Thoracic aorta (tissue), 2 donors: ENCODE data around the gene HMCES. TPM values are rescaled to one million over a fixed set of nuclear protein-coding genes. Genes with fewer than 3 reads are reported as not detected.

Experiments used
- ATAC-seq: fragments of 150-250 bp; one replicate; pipeline ENCODE4 v1.8.0; 2017; ENCODE audit warnings: low read depth; ENCODE audit not compliant: insufficient number of reproducible peaks, low FRiP score
- DNase-seq: peaks from one replicate; pipeline ENCODE4 v3.0.0-alpha.2; 2020; ENCODE audit warnings: low spot score
- H3K27ac ChIP-seq, 2 donors: fragments of 200-600 bp; sonication (generic); 1 replicate in 1 of 2; 2 replicates in 1 of 2; pipeline ENCODE4 v1.5.1; 2016; ENCODE audit warnings: mild to moderate bottlenecking in 2 of 2, moderate library complexity in 2 of 2
- H3K27me3 ChIP-seq: fragments of 200-600 bp; sonication (generic); replicated peaks from 2 replicates; pipeline ENCODE4 v1.6.0; 2016; ENCODE audit warnings: mild to moderate bottlenecking; ENCODE audit not compliant: insufficient read depth
- H3K36me3 ChIP-seq: fragments of 200-600 bp; sonication (generic); one replicate; pipeline ENCODE4 v1.5.1; 2016
- H3K4me1 ChIP-seq, 2 donors: fragments of 200-600 bp; sonication (generic); 1 replicate in 1 of 2; 2 replicates in 1 of 2; pipeline versions ENCODE4 v1.5.1 to v1.6.0; 2016; ENCODE audit warnings: low read depth in 2 of 2, mild to moderate bottlenecking in 1 of 2; ENCODE audit not compliant: control insufficient read depth in 1 of 2
- H3K4me3 ChIP-seq: fragments of 200-600 bp; sonication (generic); 2 replicates; pipeline ENCODE4 v1.5.1; 2016; ENCODE audit warnings: mild to moderate bottlenecking
- H3K9me3 ChIP-seq: fragments of 200-600 bp; sonication (generic); 2 replicates; pipeline ENCODE4 v1.5.1; 2016
- total RNA-seq, 2 donors: library from RNA; depleted of rRNA; stranded (reverse); fragments of >200 nt; gene quantifications; one replicate each; pipeline versions ENCODE4 v1.1.0 to v1.2.3, GENCODE V29; 2016
- TF ChIP-seq, protein P1 (sequence below): fragments of 200-600 bp; sonication (generic); IDR thresholded peaks from one replicate; pipeline ENCODE4 v1.5.1; 2019; ENCODE audit warnings: antibody characterized with exemption

HMCES gene
- total RNA-seq, 2 donors from 2014 or later: 12.0 to 23.9 TPM

DNA sequence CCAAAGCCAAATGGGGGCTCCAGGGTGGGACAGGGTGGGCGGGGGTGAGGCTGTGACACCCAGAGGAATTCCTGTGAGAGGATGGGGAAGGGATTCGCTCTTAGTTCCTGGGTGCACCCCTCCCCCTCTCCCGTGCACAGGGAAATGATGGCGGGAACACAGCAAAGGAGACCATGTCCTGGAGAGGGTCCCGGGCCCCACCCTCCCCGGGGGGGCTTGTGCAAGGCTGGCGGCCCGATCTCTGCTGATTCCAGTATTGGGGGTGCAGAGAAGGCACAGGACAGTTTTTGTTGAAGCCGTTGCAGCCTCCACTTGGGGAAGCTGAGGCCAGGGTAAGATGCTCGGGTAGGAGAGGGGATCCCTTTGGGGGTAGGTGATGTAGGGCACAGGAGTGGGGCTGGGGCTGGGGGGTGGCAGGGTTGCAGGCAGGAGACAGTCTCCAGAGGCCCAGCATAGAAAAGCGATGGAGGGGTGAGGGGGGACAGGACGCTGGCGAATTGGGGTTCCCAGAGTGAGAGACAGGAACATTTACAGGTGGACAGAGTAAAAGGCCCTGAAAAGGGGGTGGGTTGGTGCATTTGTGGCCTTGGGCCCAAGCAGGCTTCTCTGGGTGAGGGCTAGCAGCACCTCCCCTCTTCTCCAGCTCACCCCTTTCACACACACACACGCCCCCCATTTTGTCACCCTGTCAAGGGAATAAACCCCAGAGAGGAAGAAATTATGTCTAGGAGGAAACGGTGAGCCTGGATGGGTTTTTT is 38.5 kb downstream of the HMCES start:
- no peak for DNase-seq
- no peaks in the 10 kb centered on the region for H3K27me3 ChIP-seq
- TF ChIP-seq, protein P1, sequence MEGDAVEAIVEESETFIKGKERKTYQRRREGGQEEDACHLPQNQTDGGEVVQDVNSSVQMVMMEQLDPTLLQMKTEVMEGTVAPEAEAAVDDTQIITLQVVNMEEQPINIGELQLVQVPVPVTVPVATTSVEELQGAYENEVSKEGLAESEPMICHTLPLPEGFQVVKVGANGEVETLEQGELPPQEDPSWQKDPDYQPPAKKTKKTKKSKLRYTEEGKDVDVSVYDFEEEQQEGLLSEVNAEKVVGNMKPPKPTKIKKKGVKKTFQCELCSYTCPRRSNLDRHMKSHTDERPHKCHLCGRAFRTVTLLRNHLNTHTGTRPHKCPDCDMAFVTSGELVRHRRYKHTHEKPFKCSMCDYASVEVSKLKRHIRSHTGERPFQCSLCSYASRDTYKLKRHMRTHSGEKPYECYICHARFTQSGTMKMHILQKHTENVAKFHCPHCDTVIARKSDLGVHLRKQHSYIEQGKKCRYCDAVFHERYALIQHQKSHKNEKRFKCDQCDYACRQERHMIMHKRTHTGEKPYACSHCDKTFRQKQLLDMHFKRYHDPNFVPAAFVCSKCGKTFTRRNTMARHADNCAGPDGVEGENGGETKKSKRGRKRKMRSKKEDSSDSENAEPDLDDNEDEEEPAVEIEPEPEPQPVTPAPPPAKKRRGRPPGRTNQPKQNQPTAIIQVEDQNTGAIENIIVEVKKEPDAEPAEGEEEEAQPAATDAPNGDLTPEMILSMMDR: no peak
- H3K36me3 ChIP-seq: no peaks in the 10 kb centered on the region
- H3K27ac ChIP-seq: peak overlapping the region; percentile 88 to 94
- H3K4me3 ChIP-seq: peak overlapping the region; percentile 96
- H3K4me1 ChIP-seq: peaks cover 15 to 25% of the 10 kb centered on the region in 2 donors
- H3K9me3 ChIP-seq: no peaks in the 10 kb centered on the region
- ATAC-seq: no peak

DNA sequence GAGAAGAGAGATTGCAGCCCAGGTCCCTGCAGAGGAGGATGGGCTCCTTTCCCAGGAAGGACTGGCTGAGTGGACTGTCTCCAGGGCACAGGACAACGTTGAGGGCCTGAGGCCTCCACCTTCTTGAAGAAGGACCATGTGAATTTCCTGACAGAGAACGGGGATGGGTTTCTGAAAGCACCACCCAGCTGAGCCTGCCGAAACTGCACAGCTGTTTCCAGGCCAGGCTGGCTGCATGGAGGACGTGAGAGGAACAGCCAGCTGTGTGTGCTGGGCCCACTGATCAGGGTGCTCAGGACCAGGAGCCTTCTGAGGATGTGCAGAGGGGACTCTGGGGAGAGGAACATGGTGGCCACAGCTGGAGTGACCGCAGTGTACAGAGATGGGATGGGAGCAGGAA is 39.2 kb downstream of the HMCES start:
- H3K4me1 ChIP-seq: peaks cover 15 to 25% of the 10 kb centered on the region in 2 donors
- TF ChIP-seq, protein P1: no peak
- H3K27me3 ChIP-seq: no peaks in the 10 kb centered on the region
- no peaks in the 10 kb centered on the region for H3K9me3 ChIP-seq
- no peaks in the 10 kb centered on the region for H3K36me3 ChIP-seq
- H3K27ac ChIP-seq: no peak overlapping the region
- no peak for DNase-seq
- no peak overlapping the region for H3K4me3 ChIP-seq
- ATAC-seq: no peak

DNA sequence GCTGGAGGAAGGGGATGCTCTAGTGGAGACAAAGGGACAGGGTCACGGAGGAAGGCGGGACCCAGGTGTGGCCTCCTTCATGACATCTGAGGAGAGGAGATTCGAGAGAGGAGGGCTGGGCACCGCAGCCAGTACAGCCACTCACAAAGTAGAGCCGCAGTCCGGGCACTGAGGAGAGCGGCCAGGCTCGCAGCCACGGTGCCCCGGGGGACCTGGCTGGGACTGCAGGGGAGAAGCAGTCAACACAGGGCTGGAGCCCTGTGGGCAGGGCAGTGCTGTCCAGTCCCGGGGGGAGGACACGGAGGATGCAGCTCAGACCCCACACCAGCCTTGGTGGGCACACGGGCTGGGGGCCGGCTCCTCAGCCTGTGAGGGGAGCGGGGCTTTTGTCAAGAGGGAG is 40.3 kb downstream of the HMCES start:
- TF ChIP-seq, protein P1: no peak
- H3K27ac ChIP-seq: no peak overlapping the region
- no peak for ATAC-seq
- H3K27me3 ChIP-seq: no peaks in the 10 kb centered on the region
- H3K4me3 ChIP-seq: no peak overlapping the region
- H3K9me3 ChIP-seq: no peaks in the 10 kb centered on the region
- no peaks in the 10 kb centered on the region for H3K36me3 ChIP-seq
- peaks cover 11 to 16% of the 10 kb centered on the region in 2 donors for H3K4me1 ChIP-seq
- DNase-seq: no peak

DNA sequence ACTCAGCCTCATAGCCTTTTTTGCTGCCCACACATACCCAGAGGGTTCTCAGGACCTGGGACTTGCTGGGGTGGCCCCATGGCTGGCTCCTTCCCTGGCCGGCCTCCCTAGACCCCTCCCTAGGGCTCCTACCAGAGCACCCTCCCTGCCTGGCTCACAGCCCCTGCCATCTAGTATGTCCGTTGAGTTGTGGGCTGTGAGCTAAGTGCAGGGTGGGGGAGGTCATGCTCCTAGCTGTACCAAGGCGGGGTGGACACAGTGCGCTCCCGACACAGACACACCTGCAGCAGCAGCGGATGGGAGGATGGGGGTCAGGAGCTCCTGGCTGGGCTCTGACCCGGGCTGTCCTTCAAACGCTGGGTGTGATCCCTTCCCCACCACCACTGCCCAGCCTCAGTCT is 41.6 kb downstream of the HMCES start:
- no peaks in the 10 kb centered on the region for H3K36me3 ChIP-seq

DNA sequence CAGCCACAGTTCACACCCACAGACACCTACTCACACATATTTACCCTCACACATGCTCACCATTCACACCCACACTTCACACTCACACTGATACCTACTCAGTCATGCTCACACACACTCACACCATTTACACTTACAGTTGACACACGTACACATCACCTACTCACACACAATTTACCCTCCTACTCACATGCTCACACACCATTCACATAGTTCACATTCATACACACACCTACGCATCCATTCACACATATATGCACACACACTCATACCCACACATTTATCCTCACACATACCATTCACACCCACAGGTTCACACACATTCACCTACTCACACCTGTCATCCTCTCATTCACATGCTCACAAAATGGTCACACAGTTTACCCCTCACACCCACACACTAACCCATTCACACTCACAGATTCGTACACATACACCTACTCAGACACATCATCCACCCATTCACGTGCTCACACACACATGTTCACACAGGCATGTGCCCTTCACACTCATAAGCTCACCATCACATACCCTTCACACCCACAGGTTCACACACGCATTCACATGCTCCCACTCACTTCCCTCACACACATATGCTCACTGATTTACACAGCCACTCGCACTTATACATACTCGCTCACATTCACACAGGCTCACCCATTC is 42.3 kb downstream of the HMCES start:
- TF ChIP-seq, protein P1: no peak
- no peaks in the 10 kb centered on the region for H3K27me3 ChIP-seq
- H3K9me3 ChIP-seq: no peaks in the 10 kb centered on the region
- ATAC-seq: no peak
- no peak overlapping the region for H3K4me3 ChIP-seq
- no peak overlapping the region for H3K27ac ChIP-seq
- peaks cover 3% of the 10 kb centered on the region for H3K36me3 ChIP-seq
- H3K4me1 ChIP-seq: peaks cover 4 to 9% of the 10 kb centered on the region in 2 donors
- no peak for DNase-seq

More for the DNA sequence above, 41.6 kb downstream of the HMCES start:
- DNase-seq (no peak), ATAC-seq (no peak)
- Histone ChIP-seq H3K27me3 (no peaks in the 10 kb centered on the region), H3K4me1 (peaks cover 4 to 9% of the 10 kb centered on the region in 2 donors), H3K4me3 (no peak overlapping the region), H3K27ac (no peak overlapping the region), H3K9me3 (no peaks in the 10 kb centered on the region)
- TF ChIP-seq, protein P1: no peak
